ENCODE data around the gene PBX1. TPM values are rescaled to one million over a fixed set of nuclear protein-coding genes. Genes with fewer than 3 reads are reported as not detected.
A peak's percentile ranks its signal among the peaks of the same experiment; 100 is the strongest.

Gene PBX1
- total RNA-seq, 2 donors from 2014 or later: 33.3 to 37.4 TPM

DNA sequence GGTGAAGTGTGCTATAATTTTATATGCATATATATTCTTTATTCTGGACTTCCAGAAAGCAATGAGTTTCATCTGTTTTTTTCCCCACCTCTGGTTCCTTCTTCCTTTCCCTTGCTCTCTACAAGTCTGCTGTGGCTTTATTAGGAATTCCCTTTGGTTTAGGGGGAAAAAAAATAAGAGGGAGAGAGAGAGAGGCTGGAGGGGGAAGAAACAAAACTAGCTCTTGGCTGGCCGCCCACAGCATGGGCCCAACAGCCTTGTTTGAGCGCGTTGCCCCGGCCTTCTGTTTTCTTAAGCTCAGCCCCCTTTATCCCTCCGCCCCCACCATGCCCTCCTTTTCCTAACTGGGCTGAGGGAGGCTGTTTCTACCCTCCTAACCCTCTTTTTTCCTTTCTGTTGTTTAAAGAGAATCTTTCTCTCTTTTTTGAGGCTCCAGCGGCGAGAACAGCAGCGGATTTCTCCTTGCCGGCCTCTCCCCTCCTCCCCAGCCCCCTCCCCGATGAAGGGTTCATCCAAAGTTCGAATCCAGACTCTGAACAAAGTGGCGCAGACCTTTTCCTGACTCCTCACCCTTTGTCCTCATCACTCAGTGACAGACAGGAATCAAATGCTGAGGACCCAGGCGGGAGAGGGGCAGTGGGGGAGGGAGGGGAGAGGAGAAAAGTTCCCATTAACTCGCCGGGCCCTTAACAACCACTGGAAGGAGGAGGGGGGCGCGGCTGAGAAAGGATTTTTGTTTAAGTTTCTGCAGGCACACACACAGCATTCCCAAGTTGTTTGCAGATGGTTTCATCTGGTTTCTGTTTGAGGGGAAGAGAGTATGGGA is 29.7 kb downstream of the PBX1 start:
- TF ChIP-seq, protein P1, sequence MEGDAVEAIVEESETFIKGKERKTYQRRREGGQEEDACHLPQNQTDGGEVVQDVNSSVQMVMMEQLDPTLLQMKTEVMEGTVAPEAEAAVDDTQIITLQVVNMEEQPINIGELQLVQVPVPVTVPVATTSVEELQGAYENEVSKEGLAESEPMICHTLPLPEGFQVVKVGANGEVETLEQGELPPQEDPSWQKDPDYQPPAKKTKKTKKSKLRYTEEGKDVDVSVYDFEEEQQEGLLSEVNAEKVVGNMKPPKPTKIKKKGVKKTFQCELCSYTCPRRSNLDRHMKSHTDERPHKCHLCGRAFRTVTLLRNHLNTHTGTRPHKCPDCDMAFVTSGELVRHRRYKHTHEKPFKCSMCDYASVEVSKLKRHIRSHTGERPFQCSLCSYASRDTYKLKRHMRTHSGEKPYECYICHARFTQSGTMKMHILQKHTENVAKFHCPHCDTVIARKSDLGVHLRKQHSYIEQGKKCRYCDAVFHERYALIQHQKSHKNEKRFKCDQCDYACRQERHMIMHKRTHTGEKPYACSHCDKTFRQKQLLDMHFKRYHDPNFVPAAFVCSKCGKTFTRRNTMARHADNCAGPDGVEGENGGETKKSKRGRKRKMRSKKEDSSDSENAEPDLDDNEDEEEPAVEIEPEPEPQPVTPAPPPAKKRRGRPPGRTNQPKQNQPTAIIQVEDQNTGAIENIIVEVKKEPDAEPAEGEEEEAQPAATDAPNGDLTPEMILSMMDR (IDR thresholded peaks at IDR 0.05): no peak
- H3K27me3 ChIP-seq: no peaks in the 10 kb centered on the region
- peaks cover 0 to 79% of the 10 kb centered on the region in 2 donors for H3K4me1 ChIP-seq
- H3K4me3 ChIP-seq: peak overlapping the region in 1 of 2 donors; percentile 36
- H3K27ac ChIP-seq: peak overlapping the region; percentile 73 to 80
- no peaks in the 10 kb centered on the region for H3K36me3 ChIP-seq
- no peaks in the 10 kb centered on the region for H3K9me3 ChIP-seq
- DNase-seq (ENCODE audit: low spot score): no peak

DNA sequence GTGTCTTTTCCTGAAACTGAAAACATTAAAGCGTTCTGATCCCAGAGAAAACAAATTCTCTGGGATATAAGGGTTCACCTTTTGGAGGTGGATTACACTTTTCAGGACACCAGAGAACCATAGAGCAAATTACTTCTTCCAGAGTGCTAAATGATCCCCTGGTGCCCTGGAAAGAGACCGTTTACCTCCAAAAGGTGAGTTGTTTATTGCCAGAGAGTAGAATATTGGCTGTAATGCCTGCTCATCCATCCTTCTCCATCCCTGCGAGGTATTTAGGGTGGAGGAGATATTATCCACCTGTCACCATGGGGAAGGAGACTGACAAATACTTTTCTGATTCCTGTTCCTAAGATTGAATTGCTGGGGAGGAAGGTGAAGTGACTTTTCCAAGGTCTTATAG is 30.4 kb downstream of the PBX1 start:
- Histone ChIP-seq H3K27me3 (no peaks in the 10 kb centered on the region), H3K4me3 (peak overlapping the region in 1 of 2 donors; percentile 36), H3K4me1 (peaks cover 0 to 78% of the 10 kb centered on the region in 2 donors), H3K27ac (peak overlapping the region; percentile 73 to 80), H3K9me3 (no peaks in the 10 kb centered on the region), H3K36me3 (no peaks in the 10 kb centered on the region)
- no peak for DNase-seq (ENCODE audit: low spot score)
- TF ChIP-seq, protein P1 (IDR thresholded peaks at IDR 0.05): no peak

DNA sequence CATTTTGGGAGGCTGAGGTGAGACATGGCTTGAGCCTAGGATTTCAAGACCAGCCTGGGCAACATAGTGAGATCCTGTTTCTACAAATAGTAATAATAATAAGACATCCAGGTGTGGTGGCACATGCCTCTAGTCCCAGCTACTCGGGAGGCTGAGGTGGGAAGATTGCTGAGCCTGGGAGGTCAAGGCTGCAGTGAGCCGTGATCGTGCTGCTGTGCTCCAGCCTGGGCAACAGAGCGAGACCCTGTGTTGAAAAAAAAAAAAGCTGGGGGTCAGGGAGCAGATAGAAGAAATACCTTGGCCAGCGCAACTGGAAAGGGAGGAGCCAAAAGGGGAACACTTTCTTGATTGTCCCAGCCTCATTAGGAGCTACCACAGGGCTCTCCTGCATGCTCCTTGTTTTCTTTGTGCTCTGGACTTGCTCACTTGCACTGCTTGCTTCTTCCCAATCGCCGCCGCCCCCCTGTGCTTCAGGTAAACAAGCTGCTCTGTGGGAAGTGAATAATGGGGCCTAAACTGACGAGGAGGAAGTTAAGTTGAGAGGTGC is 31.1 kb downstream of the PBX1 start:
- no peak for DNase-seq (ENCODE audit: low spot score)
- Histone ChIP-seq H3K9me3 (no peaks in the 10 kb centered on the region), H3K27me3 (no peaks in the 10 kb centered on the region), H3K36me3 (no peaks in the 10 kb centered on the region), H3K27ac (peak overlapping the region in 1 of 2 donors; percentile 80), H3K4me1 (peaks cover 0 to 72% of the 10 kb centered on the region in 2 donors), H3K4me3 (no peak overlapping the region)
- TF ChIP-seq, protein P1 (IDR thresholded peaks at IDR 0.05): no peak

DNA sequence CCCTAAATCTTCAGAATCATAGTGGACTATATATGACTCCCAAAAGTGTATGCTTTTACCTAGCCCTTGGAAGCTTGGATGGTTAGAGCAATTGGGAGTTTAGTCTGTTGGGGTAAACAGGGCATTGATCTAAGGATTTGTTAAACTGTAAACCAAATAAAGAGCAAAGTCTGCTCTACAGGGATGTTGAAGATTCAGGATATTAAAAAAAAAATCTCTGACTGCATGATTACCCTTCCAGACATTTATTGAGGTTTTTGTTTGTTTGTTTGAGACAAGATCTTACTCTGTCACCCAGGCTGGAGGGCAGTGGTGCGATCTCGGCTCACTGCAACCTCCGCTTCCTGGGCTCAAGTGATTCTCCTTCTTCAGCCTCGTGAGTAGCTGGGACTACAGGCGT is 31.6 kb downstream of the PBX1 start:
- no peak overlapping the region for H3K27ac ChIP-seq
- no peaks in the 10 kb centered on the region for H3K36me3 ChIP-seq
- H3K27me3 ChIP-seq: no peaks in the 10 kb centered on the region
- no peaks in the 10 kb centered on the region for H3K9me3 ChIP-seq
- TF ChIP-seq, protein P1 (IDR thresholded peaks at IDR 0.05): no peak
- peaks cover 0 to 66% of the 10 kb centered on the region in 2 donors for H3K4me1 ChIP-seq
- no peak overlapping the region for H3K4me3 ChIP-seq
- DNase-seq (ENCODE audit: low spot score): no peak

DNA sequence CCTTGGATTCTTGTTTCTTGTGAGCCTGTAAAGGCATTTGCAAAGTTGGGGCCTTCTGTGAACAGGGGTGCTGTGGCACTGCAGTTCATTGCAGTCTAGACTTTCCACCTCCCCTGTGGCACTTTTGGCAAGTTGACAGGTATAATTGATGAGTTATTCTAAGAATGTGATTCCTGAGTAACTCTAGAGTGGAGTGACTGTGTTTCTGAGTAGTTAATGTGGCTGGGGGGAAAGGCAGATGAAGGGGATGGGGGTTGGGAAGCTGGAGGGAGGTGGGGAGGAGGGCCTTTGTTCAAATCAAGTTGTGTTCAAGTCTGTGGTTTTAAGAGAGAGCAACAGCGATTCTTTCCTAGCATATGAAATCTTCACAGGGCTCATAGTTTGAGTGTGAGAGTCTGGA is 32.9 kb downstream of the PBX1 start:
- H3K27ac ChIP-seq: peak overlapping the region in 1 of 2 donors; percentile 15
- no peaks in the 10 kb centered on the region for H3K27me3 ChIP-seq
- DNase-seq (ENCODE audit: low spot score): no peak
- no peaks in the 10 kb centered on the region for H3K9me3 ChIP-seq
- peaks cover 0 to 54% of the 10 kb centered on the region in 2 donors for H3K4me1 ChIP-seq
- no peak overlapping the region for H3K4me3 ChIP-seq
- H3K36me3 ChIP-seq: no peaks in the 10 kb centered on the region
- TF ChIP-seq, protein P1 (IDR thresholded peaks at IDR 0.05): no peak
